Psoas muscle (tissue), 8 donors: ENCODE results near the gene INPP5J. TPM values are rescaled to one million over a fixed set of nuclear protein-coding genes. Genes with fewer than 3 reads are reported as not detected.

Experiments
- ATAC-seq, 4 donors: fragments of 200-7000 bp; cut with Tn5 transposase; one replicate each; pipeline ENCODE4 v1.9.1; 2020; ENCODE audit warnings: moderate library complexity in 3 of 4, mild to moderate bottlenecking in 2 of 4
- DNase-seq, 2 donors: peaks; one replicate each; pipeline ENCODE4 v3.0.0-alpha.2; 2020
- H3K27ac ChIP-seq: fragments of 200-600 bp; one replicate; pipeline ENCODE4 v1.8.0; 2022
- H3K27me3 ChIP-seq, 3 donors: fragments of 200-600 bp in 1 of 3; one replicate each; pipeline versions ENCODE4 v1.6.1 to v1.8.0; 2013 to 2022; ENCODE audit warnings: low read length in 2 of 3, mild to moderate bottlenecking in 2 of 3, moderate library complexity in 1 of 3; ENCODE audit not compliant: insufficient read depth in 3 of 3
- H3K36me3 ChIP-seq, 2 donors: fragments of 200-600 bp in 1 of 2; one replicate each; pipeline versions ENCODE4 v1.6.1 to v1.8.0; 2013 to 2022; ENCODE audit warnings: low read depth in 1 of 2, mild to moderate bottlenecking in 1 of 2, moderate library complexity in 1 of 2; ENCODE audit not compliant: insufficient read depth in 1 of 2
- H3K4me1 ChIP-seq: fragments of 200-600 bp; one replicate; pipeline ENCODE4 v1.8.0; 2022
- H3K4me3 ChIP-seq: fragments of 200-600 bp; one replicate; pipeline ENCODE4 v1.8.0; 2022; ENCODE audit warnings: mild to moderate bottlenecking
- H3K9me3 ChIP-seq: fragments of 200-600 bp; one replicate; pipeline ENCODE4 v1.8.0; 2022
- WGBS, 3 donors: extraction: QIAGEN DNeasy Blood & Tissue Kit; methylation state at CpG; one replicate each; pipeline versions ENCODE4 v1.1.6 to v1.1.7; 2013; 5-methylcytosine and 5-hydroxymethylcytosine counted together
- intact Hi-C, 2 donors: fragments of 100-400 bp; cut with DNase I; formaldehyde crosslinking; loops; one replicate each; pipeline versions ENCODE4 v1.11.0 to v1.14.2; 2022
- polyA plus RNA-seq, 3 donors: library from polyadenylated mRNA; stranded (reverse); fragments of 200-250 nt; gene quantifications; one replicate each; pipeline ENCODE4 v1.2.3, GENCODE V29; 2013
- total RNA-seq, 4 donors: library from RNA; stranded (reverse); fragmentation: NEBNext Ultra II Directional in 2 of 4; extraction: Animal tissue kit (Norgen Biotek cat#: 25700) in 2 of 4; gene quantifications; one replicate each; pipeline versions ENCODE4 v1.2.1 to v1.2.4, GENCODE V29; 2021 to 2023
- TF ChIP-seq, protein P1 (sequence below): fragments of 200-600 bp; IDR thresholded peaks from one replicate; pipeline ENCODE4 v1.8.0; 2022; ENCODE audit warnings: antibody characterized with exemption
- donor health status: healthy with polysubstance abuse.
- donor health status: DM: no; HTN: no; CAD: no; lungs with moderate emphysema.
- donor health status: Bipolar disorder and iron deficiency.
- donor health status: healthy.
- donor health status: DM: yes; HTN: yes; CAD: no.
- donor health status: DM: no; HTN: no; CAD: no.
- donor health status: DM: no; HTN: no; CAD: no.
- donor health status: DM: yes; HTN: yes; CAD: no.

Gene INPP5J
- total and polyA plus RNA-seq, 7 donors = 0.14 to 4.4 (median 1.3) TPM

DNA sequence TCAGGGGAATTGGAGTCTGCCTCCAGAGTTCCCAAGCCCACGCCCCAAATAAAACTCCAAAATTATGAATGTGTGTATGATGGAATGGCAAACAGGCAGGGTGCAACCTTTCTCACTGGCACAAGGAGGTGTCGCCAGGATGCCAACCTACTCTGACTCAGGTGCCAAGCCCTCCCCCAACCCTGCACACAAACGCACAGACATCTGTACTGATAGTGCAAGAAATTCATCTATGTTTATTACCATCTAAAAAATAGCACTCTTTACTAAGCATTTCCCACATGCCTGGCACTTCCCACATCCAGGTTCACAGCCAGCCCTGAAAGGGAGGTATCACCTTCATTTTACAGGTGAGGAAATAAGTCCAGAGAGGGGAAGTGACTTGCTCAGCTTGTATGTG is 16.3 kb downstream of the INPP5J start:
- ATAC-seq (no peak), DNase-seq (no peak)
- no peaks in the 10 kb centered on the region for H3K4me1 ChIP-seq
- intact Hi-C loops = no loop called here
- peaks cover 0 to 4% (median 0%) of the 10 kb centered on the region in 3 donors for H3K27me3 ChIP-seq
- TF ChIP-seq, protein P1, sequence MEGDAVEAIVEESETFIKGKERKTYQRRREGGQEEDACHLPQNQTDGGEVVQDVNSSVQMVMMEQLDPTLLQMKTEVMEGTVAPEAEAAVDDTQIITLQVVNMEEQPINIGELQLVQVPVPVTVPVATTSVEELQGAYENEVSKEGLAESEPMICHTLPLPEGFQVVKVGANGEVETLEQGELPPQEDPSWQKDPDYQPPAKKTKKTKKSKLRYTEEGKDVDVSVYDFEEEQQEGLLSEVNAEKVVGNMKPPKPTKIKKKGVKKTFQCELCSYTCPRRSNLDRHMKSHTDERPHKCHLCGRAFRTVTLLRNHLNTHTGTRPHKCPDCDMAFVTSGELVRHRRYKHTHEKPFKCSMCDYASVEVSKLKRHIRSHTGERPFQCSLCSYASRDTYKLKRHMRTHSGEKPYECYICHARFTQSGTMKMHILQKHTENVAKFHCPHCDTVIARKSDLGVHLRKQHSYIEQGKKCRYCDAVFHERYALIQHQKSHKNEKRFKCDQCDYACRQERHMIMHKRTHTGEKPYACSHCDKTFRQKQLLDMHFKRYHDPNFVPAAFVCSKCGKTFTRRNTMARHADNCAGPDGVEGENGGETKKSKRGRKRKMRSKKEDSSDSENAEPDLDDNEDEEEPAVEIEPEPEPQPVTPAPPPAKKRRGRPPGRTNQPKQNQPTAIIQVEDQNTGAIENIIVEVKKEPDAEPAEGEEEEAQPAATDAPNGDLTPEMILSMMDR = no peak
- H3K4me3 ChIP-seq = no peak overlapping the region
- no peak overlapping the region for H3K27ac ChIP-seq
- no peaks in the 10 kb centered on the region for H3K9me3 ChIP-seq
- 85 to 88% (median 88%) methylated on average over 3 of the region's 3 CpGs for WGBS, 3 donors
- H3K36me3 ChIP-seq = no peaks in the 10 kb centered on the region

DNA sequence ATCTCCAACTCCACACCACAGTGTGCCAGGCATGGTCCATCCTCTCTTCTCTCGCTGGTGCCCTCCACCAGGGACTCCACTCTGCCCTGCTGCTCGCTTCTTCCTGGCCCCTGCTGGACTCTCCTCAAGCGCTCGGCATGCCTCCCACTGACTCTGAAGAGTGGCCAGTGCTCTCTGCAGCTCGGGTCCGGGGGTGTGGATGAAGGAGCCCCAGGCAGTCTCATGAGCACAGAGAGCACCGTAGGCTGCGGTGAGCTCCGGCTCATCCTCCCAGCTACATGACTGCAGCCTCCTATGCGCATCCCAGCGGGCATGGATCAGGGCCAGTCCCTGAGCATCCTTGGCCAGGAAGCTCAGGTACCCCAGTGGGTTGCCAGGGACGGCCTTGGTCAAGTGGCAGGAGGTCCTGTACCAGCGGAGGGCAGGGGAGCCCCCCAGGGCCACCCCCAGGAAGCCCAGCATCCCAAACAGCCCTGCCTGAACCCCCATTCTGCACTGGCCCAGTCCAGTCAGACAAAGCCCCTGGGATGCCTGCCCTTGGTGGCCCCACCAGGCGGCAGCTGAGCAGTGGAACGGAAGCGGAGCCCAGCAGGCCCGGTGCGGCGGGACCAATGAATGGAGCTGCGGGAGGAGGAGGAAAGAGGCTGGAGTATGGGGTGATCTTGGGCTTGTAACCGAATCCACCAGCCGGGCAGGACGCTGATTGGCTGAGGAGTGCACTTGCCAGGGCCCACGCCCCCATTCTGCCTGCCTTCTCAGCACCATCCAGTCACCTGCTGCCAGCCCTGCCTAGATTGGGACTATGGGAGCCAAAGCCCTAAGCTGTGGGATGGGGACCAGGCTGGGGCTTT is 17.3 kb downstream of the INPP5J start, which contains the start of gene PLA2G3:
TSS of gene PLA2G3 (minus strand) at position 643 of the 851 bp plus-strand sequence. CDS start at position 489, 154 bp downstream.
- peak in 1 of 2 donors; percentile 46 for DNase-seq
- Histone ChIP-seq H3K27me3 (peaks cover 0 to 4% (median 0%) of the 10 kb centered on the region in 3 donors), H3K27ac (no peak within 1 kb of the TSS), H3K4me3 (no peak within 1 kb of the TSS), H3K36me3 (no peaks in the 10 kb centered on the region), H3K9me3 (no peaks in the 10 kb centered on the region), H3K4me1 (no peaks in the 10 kb centered on the region)
- ATAC-seq = peak in 2 of 4 donors; percentile 19 to 32
- intact Hi-C loops = loop anchor here in 1 of 2 donors (1.0 to 10.0 kb wide), 2 partner anchors 159 to 375 kb away; no protein-coding TSS in a partner anchor
- 18 to 21% (median 20%) methylated on average over 23 to 24 of the region's 24 CpGs for WGBS, 3 donors
- TF ChIP-seq, protein P1 = no peak

DNA sequence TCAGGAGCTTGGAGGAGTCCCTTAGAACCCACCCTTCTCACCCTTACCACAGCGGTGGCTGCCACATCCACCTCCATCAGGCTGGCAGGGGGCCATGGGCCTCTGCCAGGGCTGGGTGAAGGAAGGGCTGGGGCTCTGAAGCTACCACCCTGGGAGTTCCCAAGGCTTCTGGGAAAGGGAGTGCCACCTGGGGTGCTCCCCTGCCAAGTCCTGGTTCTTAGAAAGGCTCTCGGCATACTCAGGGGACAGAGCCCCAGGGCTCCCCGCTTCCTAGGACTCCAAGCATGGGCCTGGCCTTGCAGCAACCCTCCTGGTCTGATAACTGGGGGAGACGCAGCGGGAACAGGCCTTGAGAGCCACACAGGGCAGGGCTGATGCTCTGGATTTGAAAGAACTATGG is 18.0 kb downstream of the INPP5J start:
- WGBS, 3 donors = 73 to 76% (median 74%) methylated on average over 5 of the region's 5 CpGs
- intact Hi-C loops = loop anchor here in 1 of 2 donors (1.0 to 10.0 kb wide), 2 partner anchors 159 to 376 kb away; no protein-coding TSS in a partner anchor
- H3K27ac ChIP-seq = no peak overlapping the region
- H3K36me3 ChIP-seq = no peaks in the 10 kb centered on the region
- ATAC-seq (no peak), DNase-seq (no peak)
- H3K9me3 ChIP-seq = no peaks in the 10 kb centered on the region
- H3K4me3 ChIP-seq = no peak overlapping the region
- peaks cover 0 to 4% (median 0%) of the 10 kb centered on the region in 3 donors for H3K27me3 ChIP-seq
- no peaks in the 10 kb centered on the region for H3K4me1 ChIP-seq
- TF ChIP-seq, protein P1 = no peak

DNA sequence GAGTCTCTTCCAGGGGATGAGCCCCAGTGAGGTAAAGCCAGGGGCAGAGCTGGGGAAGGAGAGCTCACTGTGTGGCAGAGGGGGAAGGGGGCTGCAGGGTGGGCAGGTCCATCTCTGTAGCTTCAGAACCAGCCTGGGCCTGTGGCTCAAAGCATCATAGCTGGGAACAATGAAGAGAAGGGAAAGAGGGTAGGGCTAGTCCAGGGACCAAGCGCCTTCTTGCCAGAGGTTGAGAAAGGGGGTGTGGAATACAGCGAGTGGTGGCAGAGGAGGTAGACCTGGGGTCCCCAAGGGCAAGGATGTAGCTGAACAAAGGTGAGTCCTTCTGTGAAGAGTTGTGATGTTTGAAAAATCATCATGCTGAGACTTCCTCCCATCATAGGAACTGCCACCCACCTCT is 18.8 kb downstream of the INPP5J start:
- H3K27ac ChIP-seq = no peak overlapping the region
- ATAC-seq (no peak), DNase-seq (no peak)
- H3K9me3 ChIP-seq = no peaks in the 10 kb centered on the region
- intact Hi-C loops = loop anchor here in 1 of 2 donors (10.0 kb wide), 1 partner anchor 377 kb away; no protein-coding TSS in a partner anchor
- no peaks in the 10 kb centered on the region for H3K4me1 ChIP-seq
- H3K36me3 ChIP-seq = no peaks in the 10 kb centered on the region
- TF ChIP-seq, protein P1 = no peak
- peaks cover 0 to 4% (median 0%) of the 10 kb centered on the region in 3 donors for H3K27me3 ChIP-seq
- WGBS, 3 donors = 92 to 100% (median 99%) methylated on average over 2 of the region's 2 CpGs
- no peak overlapping the region for H3K4me3 ChIP-seq
